IMR-90 (cell line): ENCODE results near the gene LCE6A.

Experiments
- BHLHE40 ChIP-seq: fragments of 150-350 bp; IDR thresholded peaks from 2 replicates; pipeline ENCODE4 v1.6.1; 2016; ENCODE audit warnings: mild to moderate bottlenecking, low read depth, low read length
- FOS ChIP-seq: fragments of 150-350 bp; IDR thresholded peaks from 2 replicates; pipeline ENCODE4 v1.6.1; 2016; ENCODE audit warnings: low read depth, low read length
- MAFK ChIP-seq: IDR thresholded peaks from 2 replicates; pipeline ENCODE4 v1.6.1; 2012; ENCODE audit warnings: low read depth, low read length, improper control_type of control experiment
- MAZ ChIP-seq: IDR thresholded peaks from 2 replicates; pipeline ENCODE4 v1.6.1; 2012; ENCODE audit warnings: low read depth, mild to moderate bottlenecking, low read length, improper control_type of control experiment, moderate library complexity, borderline replicate concordance
- NFE2L2 ChIP-seq: fragments of 150-350 bp; IDR thresholded peaks from 2 replicates; pipeline ENCODE4 v1.6.1; 2016; ENCODE audit warnings: low read depth, mild to moderate bottlenecking, low read length
- POLR2A ChIP-seq: IDR thresholded peaks from 2 replicates; pipeline ENCODE4 v1.6.1; 2012; ENCODE audit warnings: mild to moderate bottlenecking, low read depth, low read length
- RAD21 ChIP-seq: IDR thresholded peaks from 2 replicates; pipeline ENCODE4 v1.6.1; 2012; ENCODE audit warnings: low read length, improper control_type of control experiment
- SMC3 ChIP-seq: fragments of 150-350 bp; IDR thresholded peaks from 2 replicates; pipeline ENCODE4 v1.6.1; 2016; ENCODE audit warnings: low read depth, mild to moderate bottlenecking, antibody characterized with exemption, low read length, moderate library complexity
- TF ChIP-seq, protein P1 (sequence below): conservative IDR thresholded peaks from 2 replicates; pipeline ENCODE4 v1.5.1; 2012; ENCODE audit warnings: mild to moderate bottlenecking, low read depth, low read length, improper control_type of control experiment
- TF ChIP-seq, protein P2 (sequence below): fragments of 150-350 bp; IDR thresholded peaks from 2 replicates; pipeline ENCODE4 v1.6.1; 2016; ENCODE audit warnings: low read depth, mild to moderate bottlenecking, low read length, moderate library complexity, borderline replicate concordance
- TF ChIP-seq, protein P3 (sequence below): fragments of 150-350 bp; IDR thresholded peaks from 2 replicates; pipeline ENCODE4 v1.6.1; 2017; ENCODE audit warnings: mild to moderate bottlenecking, antibody characterized with exemption, low read length, low read depth

DNA sequence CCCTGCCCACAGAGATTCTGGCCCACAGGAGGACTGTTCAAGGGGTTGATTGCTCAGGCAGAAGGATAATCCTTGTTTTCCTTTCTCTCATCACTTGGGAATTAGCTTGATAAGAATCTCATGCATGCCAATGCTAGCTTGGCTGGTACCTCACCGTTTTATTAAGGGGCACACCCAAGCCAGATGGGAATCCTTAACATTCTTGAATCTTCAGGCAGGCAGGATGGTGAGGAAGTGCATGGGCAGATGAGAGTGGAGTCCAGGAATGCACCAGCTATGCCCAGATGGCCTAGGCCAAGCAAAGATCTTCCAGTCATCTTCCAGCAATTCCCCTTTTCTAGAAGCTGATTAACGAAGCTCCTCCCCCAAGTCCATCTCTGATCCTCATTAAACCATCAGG, 13.0 kb downstream of the LCE6A start:
- TF ChIP-seq, protein P1, sequence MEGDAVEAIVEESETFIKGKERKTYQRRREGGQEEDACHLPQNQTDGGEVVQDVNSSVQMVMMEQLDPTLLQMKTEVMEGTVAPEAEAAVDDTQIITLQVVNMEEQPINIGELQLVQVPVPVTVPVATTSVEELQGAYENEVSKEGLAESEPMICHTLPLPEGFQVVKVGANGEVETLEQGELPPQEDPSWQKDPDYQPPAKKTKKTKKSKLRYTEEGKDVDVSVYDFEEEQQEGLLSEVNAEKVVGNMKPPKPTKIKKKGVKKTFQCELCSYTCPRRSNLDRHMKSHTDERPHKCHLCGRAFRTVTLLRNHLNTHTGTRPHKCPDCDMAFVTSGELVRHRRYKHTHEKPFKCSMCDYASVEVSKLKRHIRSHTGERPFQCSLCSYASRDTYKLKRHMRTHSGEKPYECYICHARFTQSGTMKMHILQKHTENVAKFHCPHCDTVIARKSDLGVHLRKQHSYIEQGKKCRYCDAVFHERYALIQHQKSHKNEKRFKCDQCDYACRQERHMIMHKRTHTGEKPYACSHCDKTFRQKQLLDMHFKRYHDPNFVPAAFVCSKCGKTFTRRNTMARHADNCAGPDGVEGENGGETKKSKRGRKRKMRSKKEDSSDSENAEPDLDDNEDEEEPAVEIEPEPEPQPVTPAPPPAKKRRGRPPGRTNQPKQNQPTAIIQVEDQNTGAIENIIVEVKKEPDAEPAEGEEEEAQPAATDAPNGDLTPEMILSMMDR, result no peak
- no peak for TF ChIP-seq POLR2A
- no peak for TF ChIP-seq MAFK
- no peak for TF ChIP-seq RAD21
- TF ChIP-seq SMC3, result no peak
- TF ChIP-seq, protein P2, sequence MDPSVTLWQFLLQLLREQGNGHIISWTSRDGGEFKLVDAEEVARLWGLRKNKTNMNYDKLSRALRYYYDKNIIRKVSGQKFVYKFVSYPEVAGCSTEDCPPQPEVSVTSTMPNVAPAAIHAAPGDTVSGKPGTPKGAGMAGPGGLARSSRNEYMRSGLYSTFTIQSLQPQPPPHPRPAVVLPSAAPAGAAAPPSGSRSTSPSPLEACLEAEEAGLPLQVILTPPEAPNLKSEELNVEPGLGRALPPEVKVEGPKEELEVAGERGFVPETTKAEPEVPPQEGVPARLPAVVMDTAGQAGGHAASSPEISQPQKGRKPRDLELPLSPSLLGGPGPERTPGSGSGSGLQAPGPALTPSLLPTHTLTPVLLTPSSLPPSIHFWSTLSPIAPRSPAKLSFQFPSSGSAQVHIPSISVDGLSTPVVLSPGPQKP, result no peak
- no peak for TF ChIP-seq FOS
- TF ChIP-seq NFE2L2, result no peak
- TF ChIP-seq, protein P3, sequence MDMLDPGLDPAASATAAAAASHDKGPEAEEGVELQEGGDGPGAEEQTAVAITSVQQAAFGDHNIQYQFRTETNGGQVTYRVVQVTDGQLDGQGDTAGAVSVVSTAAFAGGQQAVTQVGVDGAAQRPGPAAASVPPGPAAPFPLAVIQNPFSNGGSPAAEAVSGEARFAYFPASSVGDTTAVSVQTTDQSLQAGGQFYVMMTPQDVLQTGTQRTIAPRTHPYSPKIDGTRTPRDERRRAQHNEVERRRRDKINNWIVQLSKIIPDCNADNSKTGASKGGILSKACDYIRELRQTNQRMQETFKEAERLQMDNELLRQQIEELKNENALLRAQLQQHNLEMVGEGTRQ, result no peak
- no peak for TF ChIP-seq BHLHE40
- no peak for TF ChIP-seq MAZ
